ENCODE data around the gene TMEM272. TPM values are rescaled to one million over a fixed set of nuclear protein-coding genes. Genes with fewer than 3 reads are reported as not detected.
A peak's percentile ranks its signal among the peaks of the same experiment; 100 is the strongest.

Gene TMEM272
- total and polyA plus RNA-seq, 2 experiments from 2014 or later, result not detected

GRCh38 chr13:51780099-51780498 lies 64.9 kb downstream of the TMEM272 start:
- no peaks in the 10 kb centered on the region for H3K9me3 ChIP-seq (ENCODE audit: low read depth)
- no peak overlapping the region for H3K27ac ChIP-seq
- in situ Hi-C loops (cut with MboI), result no loop called here
- no peaks in the 10 kb centered on the region for H3K9me2 ChIP-seq (ENCODE audit: insufficient read depth)
- no peak overlapping the region for H2AFZ ChIP-seq
- TF ChIP-seq EZH2 (IDR thresholded peaks at IDR 0.05; ENCODE audit: insufficient read depth, poor library complexity, severe bottlenecking) (no peak), EZH2phosphoT487 (IDR thresholded peaks at IDR 0.05; ENCODE audit: insufficient read depth, low read depth) (no peak)
- no peaks in the 10 kb centered on the region; the same call in 1 of the 2 replicates for H3F3A ChIP-seq (ENCODE audit: insufficient read depth)
- no peak for DNase-seq
- no peak overlapping the region for H3K4me2 ChIP-seq (ENCODE audit: unreplicated experiment)
- no peaks in the 10 kb centered on the region for H3K4me1 ChIP-seq (ENCODE audit: insufficient read depth)
- H3K36me3 ChIP-seq (ENCODE audit: low read depth), result no peaks in the 10 kb centered on the region
- no peaks in the 10 kb centered on the region for H3K27me3 ChIP-seq (replicated peaks; ENCODE audit: insufficient read depth)
- H4K20me1 ChIP-seq (ENCODE audit: insufficient read depth), result no peaks in the 10 kb centered on the region
- 93% methylated on average over 3 of the region's 3 CpGs for WGBS, 2 experiments (ENCODE audit: low coverage in 1 of 2, low lambda C conversion rate in 2 of 2, missing lambda C conversion rate in 2 of 2)
- no peaks in the 10 kb centered on the region for H3K79me2 ChIP-seq (ENCODE audit: insufficient read depth)
- no peak overlapping the region for H3K9ac ChIP-seq
- no peak overlapping the region for H3K4me3 ChIP-seq

GRCh38 chr13:51778392-51778791 lies 66.6 kb downstream of the TMEM272 start:
- H3K4me2 ChIP-seq (ENCODE audit: unreplicated experiment), result no peak overlapping the region
- H3K27me3 ChIP-seq (replicated peaks; ENCODE audit: insufficient read depth), result no peaks in the 10 kb centered on the region
- H4K20me1 ChIP-seq (ENCODE audit: insufficient read depth), result no peaks in the 10 kb centered on the region
- no peak for DNase-seq
- TF ChIP-seq EZH2phosphoT487 (IDR thresholded peaks at IDR 0.05; ENCODE audit: insufficient read depth, low read depth), result no peak
- no peak for TF ChIP-seq EZH2 (IDR thresholded peaks at IDR 0.05; ENCODE audit: insufficient read depth, poor library complexity, severe bottlenecking)
- no peak overlapping the region for H3K4me3 ChIP-seq
- no peaks in the 10 kb centered on the region for H3K79me2 ChIP-seq (ENCODE audit: insufficient read depth)
- no peaks in the 10 kb centered on the region for H3F3A ChIP-seq (ENCODE audit: insufficient read depth)
- in situ Hi-C loops (cut with MboI), result no loop called here
- no peak overlapping the region for H3K27ac ChIP-seq
- H3K9ac ChIP-seq, result no peak overlapping the region
- H3K36me3 ChIP-seq (ENCODE audit: low read depth), result no peaks in the 10 kb centered on the region
- no peaks in the 10 kb centered on the region for H3K9me2 ChIP-seq (ENCODE audit: insufficient read depth)
- no peaks in the 10 kb centered on the region for H3K4me1 ChIP-seq (ENCODE audit: insufficient read depth)
- no peak overlapping the region for H2AFZ ChIP-seq
- H3K9me3 ChIP-seq (ENCODE audit: low read depth), result no peaks in the 10 kb centered on the region
- WGBS, 2 experiments (ENCODE audit: low coverage in 1 of 2, low lambda C conversion rate in 2 of 2, missing lambda C conversion rate in 2 of 2), result 29 to 31% methylated on average over 11 of the region's 11 CpGs

DNA sequence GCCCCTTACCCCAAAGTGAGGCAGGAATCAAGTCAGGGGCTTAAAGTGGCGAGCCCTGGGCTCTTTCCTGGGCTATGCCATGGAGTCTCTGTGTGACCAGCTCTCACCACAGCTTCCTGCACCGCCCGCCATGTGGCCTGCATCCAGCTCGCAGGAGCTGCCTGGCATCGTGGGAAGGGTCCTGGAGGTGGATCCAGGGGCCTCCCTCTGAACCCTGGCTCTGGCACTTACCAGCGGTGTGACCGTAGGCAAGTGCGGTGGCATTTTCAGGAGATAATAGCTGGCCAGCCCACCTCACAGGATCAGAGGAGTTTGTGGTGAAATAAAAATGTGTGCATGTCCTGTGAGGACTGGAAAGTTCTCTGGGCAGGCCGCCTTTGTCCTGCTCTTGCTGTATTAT lies 67.1 kb downstream of the TMEM272 start:
- H3K27ac ChIP-seq, result no peak overlapping the region
- no peak overlapping the region for H3K4me2 ChIP-seq (ENCODE audit: unreplicated experiment)
- H3F3A ChIP-seq (ENCODE audit: insufficient read depth), result peaks cover 5% of the 10 kb centered on the region; the same call in 1 of the 2 replicates
- no peaks in the 10 kb centered on the region for H3K9me2 ChIP-seq (ENCODE audit: insufficient read depth)
- H3K4me3 ChIP-seq, result no peak overlapping the region
- H4K20me1 ChIP-seq (ENCODE audit: insufficient read depth), result no peaks in the 10 kb centered on the region
- H3K79me2 ChIP-seq (ENCODE audit: insufficient read depth), result no peaks in the 10 kb centered on the region
- TF ChIP-seq EZH2 (IDR thresholded peaks at IDR 0.05; ENCODE audit: insufficient read depth, poor library complexity, severe bottlenecking), result no peak
- no peak for TF ChIP-seq EZH2phosphoT487 (IDR thresholded peaks at IDR 0.05; ENCODE audit: insufficient read depth, low read depth)
- no peaks in the 10 kb centered on the region for H3K9me3 ChIP-seq (ENCODE audit: low read depth)
- no peak overlapping the region for H3K9ac ChIP-seq
- 83% methylated on average over 9 of the region's 9 CpGs for WGBS, 2 experiments (ENCODE audit: low coverage in 1 of 2, low lambda C conversion rate in 2 of 2, missing lambda C conversion rate in 2 of 2)
- DNase-seq, result no peak
- H3K36me3 ChIP-seq (ENCODE audit: low read depth), result no peaks in the 10 kb centered on the region
- H3K27me3 ChIP-seq (replicated peaks; ENCODE audit: insufficient read depth), result no peaks in the 10 kb centered on the region
- in situ Hi-C loops (cut with MboI), result no loop called here
- no peaks in the 10 kb centered on the region for H3K4me1 ChIP-seq (ENCODE audit: insufficient read depth)
- no peak overlapping the region for H2AFZ ChIP-seq

GRCh38 chr13:51776179-51776578 lies 68.8 kb downstream of the TMEM272 start:
- H2AFZ ChIP-seq, result no peak overlapping the region
- H3F3A ChIP-seq (ENCODE audit: insufficient read depth), result peaks cover 8% of the 10 kb centered on the region; the same call in 1 of the 2 replicates
- H3K9ac ChIP-seq, result no peak overlapping the region
- no peak overlapping the region for H3K27ac ChIP-seq
- H3K27me3 ChIP-seq (replicated peaks; ENCODE audit: insufficient read depth), result no peaks in the 10 kb centered on the region
- H3K36me3 ChIP-seq (ENCODE audit: low read depth), result no peaks in the 10 kb centered on the region
- TF ChIP-seq EZH2phosphoT487 (IDR thresholded peaks at IDR 0.05; ENCODE audit: insufficient read depth, low read depth) (no peak), EZH2 (IDR thresholded peaks at IDR 0.05; ENCODE audit: insufficient read depth, poor library complexity, severe bottlenecking) (no peak)
- in situ Hi-C loops (cut with MboI), result no loop called here
- no peak overlapping the region for H3K4me3 ChIP-seq
- H3K4me1 ChIP-seq (ENCODE audit: insufficient read depth), result no peaks in the 10 kb centered on the region
- peak; percentile 24 for DNase-seq
- H3K4me2 ChIP-seq (ENCODE audit: unreplicated experiment), result no peak overlapping the region
- H3K9me2 ChIP-seq (ENCODE audit: insufficient read depth), result no peaks in the 10 kb centered on the region
- WGBS, 2 experiments (ENCODE audit: low coverage in 1 of 2, low lambda C conversion rate in 2 of 2, missing lambda C conversion rate in 2 of 2), result 34 to 39% methylated on average over 7 of the region's 7 CpGs
- no peaks in the 10 kb centered on the region for H3K79me2 ChIP-seq (ENCODE audit: insufficient read depth)
- H3K9me3 ChIP-seq (ENCODE audit: low read depth), result no peaks in the 10 kb centered on the region
- H4K20me1 ChIP-seq (ENCODE audit: insufficient read depth), result no peaks in the 10 kb centered on the region

DNA sequence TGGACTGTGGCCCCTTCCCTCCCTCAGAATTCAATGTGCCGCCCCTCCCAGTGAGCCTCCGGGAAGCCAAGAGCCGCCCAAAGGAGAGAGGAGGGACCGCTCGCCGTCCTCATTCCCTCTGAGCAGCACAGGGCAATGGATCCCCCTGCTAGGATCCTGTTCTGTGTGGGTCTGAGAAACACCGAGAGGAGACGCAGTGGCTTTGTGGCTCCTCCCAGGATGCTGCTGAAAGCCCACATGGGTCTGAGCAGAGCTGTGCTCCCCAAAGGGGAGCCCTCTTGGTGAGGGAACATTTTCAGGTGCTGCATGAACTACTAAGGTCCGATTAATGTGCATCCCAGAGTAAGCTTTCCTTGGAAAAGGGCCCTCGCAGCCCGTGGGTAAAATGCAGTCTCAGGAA lies 71.5 kb downstream of the TMEM272 start:
- Histone ChIP-seq H2AFZ (no peak overlapping the region), H3F3A (ENCODE audit: insufficient read depth) (peaks cover 8% of the 10 kb centered on the region), H4K20me1 (ENCODE audit: insufficient read depth) (no peaks in the 10 kb centered on the region), H3K4me1 (ENCODE audit: insufficient read depth) (no peaks in the 10 kb centered on the region), H3K4me2 (ENCODE audit: unreplicated experiment) (no peak overlapping the region), H3K27me3 (replicated peaks; ENCODE audit: insufficient read depth) (no peaks in the 10 kb centered on the region), H3K9me2 (ENCODE audit: insufficient read depth) (no peaks in the 10 kb centered on the region), H3K9ac (no peak overlapping the region), H3K9me3 (ENCODE audit: low read depth) (no peaks in the 10 kb centered on the region), H3K79me2 (ENCODE audit: insufficient read depth) (no peaks in the 10 kb centered on the region), H3K27ac (no peak overlapping the region), H3K36me3 (ENCODE audit: low read depth) (no peaks in the 10 kb centered on the region), H3K4me3 (no peak overlapping the region)
- TF ChIP-seq EZH2phosphoT487 (IDR thresholded peaks at IDR 0.05; ENCODE audit: insufficient read depth, low read depth) (no peak), EZH2 (IDR thresholded peaks at IDR 0.05; ENCODE audit: insufficient read depth, poor library complexity, severe bottlenecking) (no peak)
- in situ Hi-C loops (cut with MboI), result no loop called here
- WGBS, 2 experiments (ENCODE audit: low coverage in 1 of 2, low lambda C conversion rate in 2 of 2, missing lambda C conversion rate in 2 of 2), result 89 to 90% methylated on average over 11 of the region's 11 CpGs
- DNase-seq, result no peak
